NCI-H2196 treated with DMSO at 0.1 percent for 48 hours (cell line): ENCODE data around the gene SERPINA9.
"Not testable (repeated sequence)": the region's sequence is repeated elsewhere in the genome, so short reads cannot be mapped to it uniquely, and the experiment has no call there.

Experiments used
- DNase-seq: peaks from one replicate; lab custom pipeline; 2025; ENCODE audit not compliant: unreplicated experiment; lab: John Stamatoyannopoulos, UW

Gene SERPINA9, protein sequence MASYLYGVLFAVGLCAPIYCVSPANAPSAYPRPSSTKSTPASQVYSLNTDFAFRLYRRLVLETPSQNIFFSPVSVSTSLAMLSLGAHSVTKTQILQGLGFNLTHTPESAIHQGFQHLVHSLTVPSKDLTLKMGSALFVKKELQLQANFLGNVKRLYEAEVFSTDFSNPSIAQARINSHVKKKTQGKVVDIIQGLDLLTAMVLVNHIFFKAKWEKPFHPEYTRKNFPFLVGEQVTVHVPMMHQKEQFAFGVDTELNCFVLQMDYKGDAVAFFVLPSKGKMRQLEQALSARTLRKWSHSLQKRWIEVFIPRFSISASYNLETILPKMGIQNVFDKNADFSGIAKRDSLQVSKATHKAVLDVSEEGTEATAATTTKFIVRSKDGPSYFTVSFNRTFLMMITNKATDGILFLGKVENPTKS

DNA sequence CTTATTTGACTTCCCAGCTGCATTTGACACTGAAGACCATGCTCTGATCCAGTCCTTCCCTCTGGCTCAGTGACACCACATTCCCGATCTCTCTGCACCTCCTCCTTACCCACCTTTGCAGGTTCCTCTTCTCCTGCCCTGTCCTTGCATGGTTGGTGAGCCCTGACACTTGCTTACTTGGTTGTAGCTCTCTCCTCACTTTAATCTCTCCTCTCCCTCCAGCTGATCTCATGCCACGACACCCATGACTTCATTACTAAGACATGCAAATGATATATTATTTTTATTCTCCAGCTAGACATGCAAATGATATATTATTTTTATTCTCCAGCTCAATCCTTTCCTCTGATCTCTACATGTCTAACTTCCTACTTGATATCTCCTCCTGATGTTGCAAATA, at the start of gene SERPINA9:
TSS of gene SERPINA9 (minus strand) at position 175 of the 400 bp plus-strand sequence. CDS start 6,357 bp downstream, outside the sequence.
- no peak for DNase-seq

DNA sequence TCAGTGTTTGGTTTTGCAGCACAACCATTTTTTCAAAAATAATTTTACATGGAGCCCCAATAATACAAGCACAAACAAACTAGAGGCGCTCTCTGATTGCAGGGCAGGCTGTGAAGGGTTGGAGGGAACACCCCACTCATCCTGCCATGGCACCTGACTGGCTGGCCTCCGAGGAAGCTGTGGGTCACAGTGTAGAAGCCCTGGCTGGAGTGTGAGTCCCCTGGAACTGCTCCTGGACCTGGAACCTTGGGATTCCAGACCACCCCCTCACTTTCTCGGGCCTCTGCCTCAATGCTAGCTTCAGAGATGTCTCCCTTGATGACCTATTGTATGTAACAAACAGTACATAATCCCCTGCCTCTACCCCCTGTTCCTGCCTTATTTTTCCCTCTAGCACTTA, 48.1 kb upstream of the SERPINA9 start:
- no peak for DNase-seq

DNA sequence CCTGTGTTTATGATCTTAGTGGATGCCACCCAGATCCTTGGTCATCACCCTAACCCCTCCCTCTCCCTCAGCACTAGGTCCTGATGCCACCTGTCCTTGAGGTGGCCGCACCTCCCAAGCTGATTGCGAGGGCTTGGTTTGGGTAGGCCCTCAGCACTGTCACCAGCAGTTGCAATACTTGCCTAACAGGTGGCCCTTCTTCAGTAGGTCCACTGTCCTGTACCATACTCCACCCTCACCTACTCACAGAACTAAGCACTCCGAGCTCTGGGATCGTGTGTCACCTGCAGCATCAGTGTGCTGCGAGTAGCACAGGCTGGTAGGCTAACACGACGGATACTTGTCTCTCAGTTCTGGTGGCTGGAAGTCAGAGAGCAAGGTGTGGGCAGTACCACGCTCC, 47.3 kb upstream of the SERPINA9 start:
- no peak for DNase-seq

DNA sequence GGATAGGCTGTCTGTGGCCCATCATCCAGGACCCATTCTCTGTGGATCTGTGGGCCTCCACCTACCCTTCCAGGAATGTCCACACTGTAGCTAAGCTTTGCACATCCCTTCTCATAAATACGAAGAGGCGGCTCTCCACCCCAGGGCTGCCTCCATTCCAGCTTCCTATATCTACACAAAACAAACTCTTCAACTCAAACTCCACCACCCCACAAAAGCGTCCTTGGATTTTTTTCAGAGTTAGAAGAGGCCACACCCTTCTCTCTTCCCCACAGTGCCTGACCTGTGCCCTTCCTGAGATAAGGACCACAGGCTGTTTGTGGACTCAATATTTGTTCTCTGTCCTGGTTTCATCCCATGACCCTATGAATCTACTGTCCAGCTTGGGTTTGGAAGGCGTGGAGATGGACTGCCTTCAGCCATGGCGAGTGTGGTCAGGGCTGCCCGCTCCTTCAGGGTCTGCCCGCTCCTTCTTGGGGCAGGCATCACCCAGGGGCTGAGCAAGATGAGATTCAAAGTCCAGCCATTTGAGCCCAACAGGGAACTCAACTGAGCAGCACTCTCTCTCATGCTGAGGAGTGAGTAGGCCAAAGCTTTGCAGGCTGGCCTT, 46.2 kb upstream of the SERPINA9 start:
- no peak for DNase-seq

DNA sequence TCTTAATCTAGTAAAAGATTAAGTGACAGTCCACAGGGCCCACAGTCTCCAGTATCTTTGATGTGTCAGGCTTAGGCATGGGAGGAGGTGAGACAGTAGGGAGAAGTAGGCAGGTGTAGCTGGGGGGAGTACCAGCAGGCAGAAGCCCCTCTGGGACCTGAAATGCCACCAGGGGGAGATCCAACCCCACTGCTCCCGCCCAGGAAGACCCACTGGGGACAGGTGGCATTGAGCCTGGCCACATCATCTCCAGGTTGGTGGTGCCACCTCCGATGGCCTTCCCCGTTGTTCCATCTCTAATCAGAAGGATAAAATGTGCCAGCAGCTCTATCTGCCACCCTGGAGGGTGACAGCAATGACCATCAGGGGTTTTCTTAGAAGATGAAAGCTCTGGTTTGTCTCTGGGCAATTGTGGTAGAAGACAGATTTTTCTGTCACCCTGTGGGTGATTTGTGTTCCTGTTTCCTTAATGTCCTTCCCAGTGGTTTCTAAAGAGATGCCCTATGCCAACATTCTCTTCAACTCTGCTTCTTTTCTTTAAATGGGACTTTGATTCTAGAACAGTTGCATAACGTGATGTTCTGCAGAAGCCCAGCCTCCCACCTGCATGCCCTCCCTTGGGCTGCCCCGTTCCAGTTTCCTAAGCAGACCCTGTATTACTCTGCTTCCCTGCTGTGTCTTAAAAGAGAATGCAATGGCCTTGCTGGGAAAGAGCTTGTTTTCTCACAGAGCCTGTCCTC, 45.5 kb upstream of the SERPINA9 start:
- no peak for DNase-seq

DNA sequence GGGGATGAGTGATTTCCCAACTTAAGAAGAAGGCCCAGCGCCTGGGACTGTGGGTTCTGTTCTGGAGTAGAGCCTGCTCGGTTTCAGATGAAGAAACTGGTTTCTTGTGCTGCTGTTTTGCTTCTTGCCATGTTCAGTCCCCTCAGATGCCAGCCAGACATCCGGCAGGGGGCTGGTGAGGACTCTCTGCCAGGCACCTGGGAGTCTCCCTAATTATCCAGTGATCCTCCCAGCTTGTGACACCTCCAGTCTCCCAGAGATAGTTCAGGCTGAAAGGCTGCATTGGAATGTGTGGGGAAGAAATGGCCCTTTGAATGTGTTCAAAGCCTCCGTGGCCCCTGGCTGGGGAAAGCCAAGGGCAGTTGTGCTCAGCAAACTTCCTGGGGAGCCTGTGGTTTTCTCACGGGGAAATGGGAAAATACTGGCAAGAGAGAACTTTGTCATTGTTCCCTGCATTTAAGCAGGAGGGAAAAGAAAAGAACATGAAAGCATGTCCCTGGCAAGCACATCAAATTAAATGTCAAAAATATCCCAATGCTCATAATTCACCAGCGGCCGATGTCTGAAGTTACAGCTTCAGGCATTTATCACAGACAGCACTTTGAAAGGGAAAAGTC, 41.8 kb upstream of the SERPINA9 start:
- no peak for DNase-seq

DNA sequence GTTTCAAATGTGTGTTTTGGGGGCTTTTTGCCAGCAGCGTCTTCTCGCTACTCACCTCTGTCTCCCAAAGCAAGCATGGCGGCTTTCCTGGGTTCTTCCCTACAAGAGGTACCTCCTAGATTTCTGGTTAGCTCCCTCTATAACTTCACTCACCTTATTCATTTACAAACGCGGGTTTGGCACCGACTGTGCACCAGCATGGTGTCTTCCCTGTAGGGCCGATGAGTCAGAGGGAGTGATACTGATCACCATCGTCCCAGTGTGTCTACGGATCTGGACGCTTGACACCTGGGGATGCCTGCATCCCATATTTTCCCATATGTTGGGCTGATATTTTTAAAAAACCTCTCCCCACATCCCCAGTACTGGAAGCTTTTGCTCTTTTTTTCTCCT, 41.2 kb upstream of the SERPINA9 start:
- DNase-seq, result no peak

DNA sequence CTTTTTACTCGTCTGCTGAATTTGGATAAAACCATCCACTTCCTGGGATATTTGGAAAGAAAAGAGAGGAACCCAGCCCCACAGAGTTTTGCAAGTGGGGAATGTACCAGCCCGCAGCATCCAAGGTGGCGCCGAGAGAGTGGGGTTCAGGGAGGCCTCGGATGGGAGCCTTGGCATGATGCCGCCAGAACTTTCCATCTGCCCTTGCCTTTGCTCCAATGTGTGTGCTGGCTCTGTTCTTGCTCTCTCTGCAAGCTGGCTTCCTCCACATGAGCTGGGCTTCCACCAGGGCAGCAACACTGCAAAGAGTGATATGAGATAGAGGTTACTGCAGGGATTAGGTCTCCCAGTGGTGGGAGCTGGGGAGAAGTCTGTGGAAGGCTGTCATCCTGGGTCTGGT, 39.9 kb upstream of the SERPINA9 start:
- DNase-seq, result no peak

DNA sequence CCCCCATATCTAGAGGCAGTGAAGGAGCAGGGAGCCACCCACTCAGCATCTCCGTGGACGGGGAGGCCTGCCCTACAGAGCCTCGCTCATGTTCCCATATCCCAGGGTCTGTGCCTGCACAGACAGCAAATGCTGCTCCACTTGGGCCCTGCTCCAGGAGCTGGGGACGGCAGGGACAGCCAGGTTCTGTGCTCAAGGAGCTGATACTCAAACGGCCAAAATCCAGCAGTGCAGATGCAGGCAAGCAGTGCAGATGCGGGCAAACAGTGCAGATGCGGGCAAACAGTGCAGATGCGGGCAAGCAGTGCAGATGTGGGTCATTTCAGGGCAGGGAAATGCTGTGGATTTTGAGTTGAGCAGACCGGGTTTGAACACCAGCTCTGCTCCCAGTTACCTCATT, 39.4 kb upstream of the SERPINA9 start:
- no peak for DNase-seq

DNA sequence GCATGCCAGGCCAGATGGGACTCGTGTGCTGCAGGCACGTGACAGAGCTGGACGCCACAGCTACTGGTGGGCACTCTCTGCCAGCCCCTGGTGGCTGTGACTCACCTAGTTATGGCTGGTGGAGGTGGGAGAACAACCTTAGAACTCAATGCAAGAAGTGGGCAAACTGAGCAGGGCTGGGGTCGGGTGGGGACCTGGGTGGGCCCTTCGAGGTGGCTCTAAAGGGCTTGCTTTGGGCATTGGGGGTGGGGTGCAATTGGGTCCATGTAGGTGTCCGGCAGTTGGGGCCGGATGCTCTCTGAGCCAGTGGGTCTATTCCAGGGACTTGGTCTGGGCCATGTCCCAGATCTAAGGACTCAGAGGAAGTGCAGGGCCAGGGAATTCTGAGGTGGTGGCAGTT, 38.4 kb upstream of the SERPINA9 start:
- DNase-seq, result no peak

DNA sequence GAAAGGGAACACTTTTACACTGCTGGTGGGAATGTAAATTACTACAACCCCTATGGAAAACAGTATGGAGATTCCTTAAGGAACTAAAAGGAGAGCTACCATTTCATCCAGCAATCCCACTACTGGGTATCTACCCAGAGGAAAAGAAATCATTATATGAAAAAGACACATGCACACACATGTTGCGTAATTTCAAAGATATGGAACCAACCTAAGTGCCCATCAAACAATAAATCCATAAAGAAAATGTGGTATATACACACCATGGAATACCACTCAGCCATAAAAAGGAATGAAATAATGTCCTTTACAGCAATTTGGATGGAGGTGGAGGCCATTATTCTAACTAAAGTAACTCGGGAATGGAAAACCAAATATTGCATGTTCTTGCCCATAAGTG, 34.5 kb upstream of the SERPINA9 start:
- not testable (repeated sequence) for DNase-seq

DNA sequence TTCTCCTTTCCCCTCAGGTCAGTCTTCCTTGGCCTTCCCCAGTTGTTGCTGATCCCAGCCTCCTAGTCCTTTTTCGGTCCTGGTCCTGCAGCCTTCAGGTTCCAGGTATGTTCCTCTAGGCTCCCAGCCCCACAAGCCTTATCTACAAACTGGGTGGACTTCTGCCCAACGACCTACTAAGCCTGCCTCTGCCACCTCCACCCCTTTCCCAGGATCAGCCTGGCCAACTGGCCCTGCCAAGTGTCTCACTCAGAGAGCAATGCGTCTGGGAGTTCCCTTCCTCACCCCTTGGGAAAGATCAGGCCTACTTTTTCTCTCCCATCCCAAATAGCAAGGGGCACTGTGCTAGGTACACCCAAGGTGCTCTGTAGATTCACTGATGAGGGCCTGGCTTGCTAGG, 33.4 kb upstream of the SERPINA9 start, which contains the start of gene SERPINA12:
TSS of gene SERPINA12 (minus strand) at position 114 of the 400 bp plus-strand sequence. CDS start 11,072 bp downstream, outside the sequence.
- DNase-seq, result no peak

DNA sequence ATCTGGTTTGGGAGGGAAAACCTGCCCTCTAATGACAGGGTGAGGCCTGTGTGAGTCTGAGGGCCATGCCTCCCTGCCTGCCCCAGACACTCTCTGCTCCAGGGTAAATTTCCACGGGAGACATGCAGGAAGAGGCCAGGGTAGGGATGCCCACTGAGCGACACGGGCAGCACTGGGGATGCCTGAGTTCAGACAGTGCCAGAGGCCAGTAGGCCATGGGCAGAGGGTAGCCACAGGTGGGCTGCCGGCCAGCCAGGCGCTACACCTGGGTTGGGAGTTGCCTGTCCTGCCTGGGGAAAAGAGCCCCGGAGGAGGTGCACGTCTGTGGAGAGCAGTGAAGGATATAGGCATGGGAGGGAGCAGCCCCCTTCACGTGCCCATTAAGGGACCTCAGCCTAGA, 29.6 kb upstream of the SERPINA9 start:
- no peak for DNase-seq

DNA sequence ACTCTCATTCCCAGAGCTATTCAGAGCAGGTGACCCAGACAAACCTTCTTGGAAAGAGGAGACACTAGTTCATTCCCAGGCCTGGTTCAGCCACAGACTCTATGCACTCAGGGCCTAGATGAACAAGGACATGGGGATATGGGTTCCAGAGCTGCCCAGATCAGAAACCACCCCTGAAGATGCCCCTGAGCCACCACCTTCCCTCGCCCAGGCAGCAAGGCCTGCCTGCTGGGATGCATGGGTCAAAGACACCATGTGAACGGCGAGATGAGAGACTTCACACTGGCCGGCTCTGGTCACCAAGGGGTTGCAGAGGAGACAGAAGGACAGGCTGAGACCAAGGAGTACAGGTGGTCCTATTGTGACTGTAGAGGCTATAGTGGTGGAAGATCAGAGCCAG, 29.2 kb upstream of the SERPINA9 start:
- DNase-seq, result no peak

DNA sequence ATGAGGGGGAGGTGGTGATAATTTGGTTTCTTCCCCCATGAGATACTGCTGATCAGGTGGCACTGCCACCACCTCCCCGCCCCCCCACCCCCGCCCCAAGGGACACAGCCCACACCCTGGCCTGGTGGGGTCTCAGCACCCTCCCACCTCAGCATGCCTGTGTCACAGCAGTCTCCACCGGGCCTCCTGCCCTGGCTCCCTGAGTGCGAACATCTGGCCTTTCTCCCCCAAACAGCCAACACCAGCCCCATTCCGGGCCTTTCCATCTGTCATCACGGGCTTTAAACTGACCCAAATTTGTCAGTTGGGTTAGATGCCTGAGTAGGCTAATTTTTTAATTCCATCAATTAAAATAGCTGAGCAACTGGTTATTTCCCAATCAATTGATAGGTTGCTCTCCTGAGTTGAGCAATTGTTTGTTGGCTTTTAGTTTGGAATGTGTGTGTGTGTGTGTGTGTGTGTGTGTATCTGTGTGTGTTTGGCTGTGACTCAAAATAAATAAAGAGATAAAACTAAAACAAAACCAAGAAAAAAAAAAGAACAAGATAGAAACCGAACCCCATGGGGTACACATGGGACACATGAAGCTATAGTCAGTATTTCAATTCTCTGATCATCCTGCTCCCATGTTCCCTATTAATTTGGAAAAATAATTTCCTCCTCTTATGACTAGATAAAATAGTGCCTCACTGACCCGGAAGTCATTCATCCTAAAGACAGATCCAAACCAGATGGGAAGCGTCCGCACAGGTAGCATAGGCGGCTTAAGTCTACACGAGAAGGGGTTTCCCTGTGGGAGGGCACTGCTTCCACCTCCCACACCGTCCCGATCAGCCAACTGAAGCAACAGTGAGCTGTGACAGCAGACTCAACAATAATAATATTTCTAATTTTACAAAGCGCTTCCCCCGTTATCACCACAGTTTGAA, 25.9 kb upstream of the SERPINA9 start:
- no peak for DNase-seq

DNA sequence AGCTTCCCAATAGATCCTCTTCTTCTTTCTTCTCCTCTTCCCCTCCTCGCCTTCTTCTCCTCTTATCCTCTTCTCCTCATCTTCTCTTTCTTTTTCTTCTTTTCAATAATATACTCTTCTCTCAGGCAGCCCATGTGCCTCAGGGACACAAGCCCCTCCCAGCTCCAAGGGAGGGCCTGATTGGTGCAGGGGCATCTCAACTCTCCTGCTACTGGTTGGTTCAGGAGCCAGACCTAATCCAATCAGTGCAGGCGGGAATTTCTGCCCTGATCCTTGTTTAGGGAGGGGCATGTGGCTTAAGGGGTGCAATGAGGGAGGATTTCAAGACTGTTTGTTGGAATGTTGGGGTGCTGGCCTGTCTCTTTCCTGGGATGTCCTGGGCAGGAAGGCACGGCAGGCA, 24.3 kb upstream of the SERPINA9 start:
- no peak for DNase-seq

DNA sequence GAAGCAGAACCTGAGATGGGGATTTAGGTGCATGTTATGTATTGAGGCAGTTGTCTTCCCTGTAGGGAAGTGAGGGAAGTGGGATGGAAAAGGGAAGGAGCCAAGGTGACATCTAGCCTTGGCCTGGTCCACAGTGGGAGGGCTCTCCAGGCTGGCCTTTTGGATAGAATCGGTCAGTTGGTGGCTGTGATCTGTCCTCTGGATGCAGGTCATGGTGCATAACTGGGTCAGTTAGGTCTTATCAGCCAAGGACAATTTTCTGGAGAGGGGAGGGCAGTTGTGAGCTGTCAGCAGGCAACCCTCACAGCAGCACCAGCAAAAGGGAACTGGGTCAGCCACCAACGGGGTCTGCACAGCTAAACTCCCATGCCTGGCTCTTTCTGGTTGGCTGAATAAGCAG, 23.7 kb upstream of the SERPINA9 start:
- DNase-seq, result no peak

DNA sequence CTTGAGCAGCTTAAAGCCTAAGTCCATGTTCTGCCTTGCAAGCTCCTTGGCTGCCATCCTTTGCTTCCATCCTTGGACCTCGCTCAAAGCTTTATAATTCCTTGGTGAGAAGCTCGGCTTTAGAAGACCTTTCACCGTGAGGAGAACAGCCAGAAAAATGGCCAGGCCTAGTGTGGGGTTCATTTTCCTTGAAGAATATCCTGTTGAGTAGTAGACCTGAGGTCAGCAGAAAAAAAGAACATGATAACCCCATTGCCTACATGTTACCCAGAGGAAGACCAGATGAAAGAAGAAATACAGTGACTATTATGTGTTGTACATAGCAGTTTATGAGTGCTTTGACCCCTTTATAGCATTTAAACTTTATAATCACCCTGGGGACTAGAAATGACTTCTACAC, 22.2 kb upstream of the SERPINA9 start:
- no peak for DNase-seq

DNA sequence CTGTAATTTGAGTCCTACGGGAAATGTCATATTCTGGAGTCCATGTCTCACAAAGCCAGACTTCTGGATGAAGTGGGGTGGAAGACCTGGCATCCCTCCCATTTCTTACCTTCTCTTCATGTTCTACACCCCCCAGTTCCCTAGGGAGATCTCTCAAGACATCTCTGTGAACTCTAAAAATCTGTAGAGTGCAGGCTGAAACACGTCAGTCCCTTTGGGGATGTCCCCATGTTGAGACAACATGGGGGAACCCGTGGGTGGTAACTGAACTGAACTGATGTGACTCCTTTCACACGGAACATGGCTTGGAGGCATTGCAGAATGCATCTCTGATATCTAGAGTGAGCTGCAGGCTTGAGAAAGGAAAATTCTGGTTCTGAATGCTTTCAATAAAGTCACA, 18.1 kb upstream of the SERPINA9 start:
- no peak for DNase-seq

DNA sequence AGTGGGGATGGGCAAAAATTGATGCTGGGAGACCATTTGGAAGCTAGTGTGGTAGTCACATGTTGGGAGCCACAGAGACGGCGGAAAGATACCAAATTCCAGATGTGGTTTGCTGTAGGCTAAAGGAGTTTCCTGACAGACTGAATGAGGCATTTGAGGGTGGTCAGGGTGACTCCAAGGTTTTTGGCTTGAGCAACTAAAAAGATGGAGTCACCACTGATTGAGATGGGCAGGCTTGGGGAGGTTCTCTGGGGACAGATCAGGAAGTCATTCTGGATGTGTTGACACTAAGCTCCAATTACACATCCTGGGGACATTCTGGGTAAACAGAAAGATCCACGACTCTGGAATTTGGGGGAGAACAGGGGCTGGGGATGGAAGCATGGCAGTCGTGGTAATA, 15.5 kb upstream of the SERPINA9 start:
- no peak for DNase-seq
